Fibroblast of lung (primary cell): ENCODE data around the gene ZKSCAN1. TPM values are rescaled to one million over a fixed set of nuclear protein-coding genes. Genes with fewer than 3 reads are reported as not detected.
"Not testable (repeated sequence)": the region's sequence is repeated elsewhere in the genome, so short reads cannot be mapped to it uniquely, and the experiment has no call there.

Source experiments
- DNase-seq, 2 donors: peaks; one replicate each; pipeline versions ENCODE4 v3.0.0 to v3.0.0-alpha.2; 2010; ENCODE audit warnings: low read depth in 2 of 2
- H2AFZ ChIP-seq: 2 replicates; pipeline ENCODE4 v1.5.1; 2012; ENCODE audit warnings: low read length, control low read depth, inconsistent platforms
- H3K27ac ChIP-seq: 2 replicates; pipeline ENCODE4 v1.5.1; 2011; ENCODE audit warnings: low read length, control low read depth; ENCODE audit not compliant: insufficient read depth
- H3K27me3 ChIP-seq: 2 replicates; pipeline ENCODE4 v1.5.1; 2011; ENCODE audit warnings: mild to moderate bottlenecking, low read length; ENCODE audit not compliant: control insufficient read depth, insufficient read depth
- H3K36me3 ChIP-seq: 2 replicates; pipeline ENCODE4 v1.5.1; 2011; ENCODE audit warnings: low read length; ENCODE audit not compliant: control insufficient read depth, insufficient read depth
- H3K4me1 ChIP-seq: 2 replicates; pipeline ENCODE4 v1.5.1; 2011; ENCODE audit warnings: low read length; ENCODE audit not compliant: control insufficient read depth, insufficient read depth; ENCODE audit errors: extremely low read depth
- H3K4me2 ChIP-seq: 2 replicates; pipeline ENCODE4 v1.5.1; 2011; ENCODE audit warnings: low read length, control low read depth; ENCODE audit not compliant: insufficient read depth; ENCODE audit errors: extremely low read depth
- H3K4me3 ChIP-seq, 4 experiments: fragments of 200-600 bp in 1 of 4; sonication (generic) in 1 of 4; replicated peaks in 1 of 4; 2 replicates each; pipeline ENCODE4 v1.5.1; 2011 to 2016; ENCODE audit warnings: low read length in 4 of 4, low read depth in 3 of 4, mild to moderate bottlenecking in 3 of 4, control low read depth in 2 of 4, inconsistent platforms in 1 of 4, mixed read lengths in 1 of 4; ENCODE audit not compliant: insufficient read depth in 1 of 4; ENCODE audit errors: control extremely low read depth in 1 of 4
- H3K79me2 ChIP-seq: 2 replicates; pipeline ENCODE4 v1.5.1; 2012; ENCODE audit warnings: mild to moderate bottlenecking, low read length, inconsistent platforms; ENCODE audit not compliant: control insufficient read depth, insufficient read depth
- H3K9ac ChIP-seq: 2 replicates; pipeline ENCODE4 v1.5.1; 2011; ENCODE audit warnings: mild to moderate bottlenecking, low read length, control low read depth; ENCODE audit not compliant: insufficient read depth
- H3K9me3 ChIP-seq: 2 replicates; pipeline ENCODE4 v1.5.1; 2012; ENCODE audit warnings: low read depth, low read length; ENCODE audit not compliant: control insufficient read depth, insufficient read depth
- H4K20me1 ChIP-seq: 2 replicates; pipeline ENCODE4 v1.5.1; 2011; ENCODE audit warnings: low read length; ENCODE audit not compliant: control insufficient read depth, insufficient read depth; ENCODE audit errors: extremely low read depth
- EZH2 ChIP-seq: IDR thresholded peaks from 2 replicates; pipeline ENCODE4 v1.5.1; 2012; ENCODE audit warnings: low read length, control low read depth, mild to moderate bottlenecking; ENCODE audit errors: missing control alignments
- polyA plus RNA-seq, 2 donors: library from polyadenylated mRNA; depleted of rRNA in 1 of 2; stranded (reverse) in 1 of 2; unstranded in 1 of 2; fragments of >200 nt; gene quantifications; 2 replicates each; pipeline ENCODE4 v1.2.1, GENCODE V29; 2011 to 2012; ENCODE audit warnings: missing spikeins in 1 of 2
- total RNA-seq: library from RNA; depleted of rRNA; stranded (reverse); fragments of >200 nt; gene quantifications from 2 replicates; pipeline ENCODE4 v1.2.1, GENCODE V29; 2014
- TF ChIP-seq, protein P1 (sequence below), 2 donors: IDR thresholded peaks in 1 of 2; conservative IDR thresholded peaks in 1 of 2; 1 replicate in 1 of 2; 2 replicates in 1 of 2; pipeline ENCODE4 v1.5.1; 2011 to 2012; ENCODE audit warnings: low read length in 2 of 2, control low read depth in 1 of 2, inconsistent platforms in 1 of 2, low read depth in 1 of 2, mild to moderate bottlenecking in 1 of 2

ZKSCAN1 gene
- total and polyA plus RNA-seq, 2 donors (not counting 1 experiment from before 2014, with no cell fraction given): 25.3 to 50.2 TPM

GRCh38 chr7:99975782-99976521, 39.4 kb upstream of the ZKSCAN1 start, which contains the start of gene AZGP1:
Gene AZGP1, minus strand, starts transcription at chr7:99976031. Its CDS starts 11 bp downstream, at chr7:99976020.
- TF ChIP-seq, protein P1, sequence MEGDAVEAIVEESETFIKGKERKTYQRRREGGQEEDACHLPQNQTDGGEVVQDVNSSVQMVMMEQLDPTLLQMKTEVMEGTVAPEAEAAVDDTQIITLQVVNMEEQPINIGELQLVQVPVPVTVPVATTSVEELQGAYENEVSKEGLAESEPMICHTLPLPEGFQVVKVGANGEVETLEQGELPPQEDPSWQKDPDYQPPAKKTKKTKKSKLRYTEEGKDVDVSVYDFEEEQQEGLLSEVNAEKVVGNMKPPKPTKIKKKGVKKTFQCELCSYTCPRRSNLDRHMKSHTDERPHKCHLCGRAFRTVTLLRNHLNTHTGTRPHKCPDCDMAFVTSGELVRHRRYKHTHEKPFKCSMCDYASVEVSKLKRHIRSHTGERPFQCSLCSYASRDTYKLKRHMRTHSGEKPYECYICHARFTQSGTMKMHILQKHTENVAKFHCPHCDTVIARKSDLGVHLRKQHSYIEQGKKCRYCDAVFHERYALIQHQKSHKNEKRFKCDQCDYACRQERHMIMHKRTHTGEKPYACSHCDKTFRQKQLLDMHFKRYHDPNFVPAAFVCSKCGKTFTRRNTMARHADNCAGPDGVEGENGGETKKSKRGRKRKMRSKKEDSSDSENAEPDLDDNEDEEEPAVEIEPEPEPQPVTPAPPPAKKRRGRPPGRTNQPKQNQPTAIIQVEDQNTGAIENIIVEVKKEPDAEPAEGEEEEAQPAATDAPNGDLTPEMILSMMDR (conservative IDR thresholded peaks at IDR 0.05 in 1 of 2, IDR thresholded peaks at IDR 0.05 in 1 of 2; ENCODE audit: low read depth in 1 of 2, low read length in 2 of 2): no peak
- TF ChIP-seq EZH2: no peak
- Histone ChIP-seq H2AFZ (no peak within 1 kb of the TSS), H3K4me1 (no peaks in the 10 kb centered on the region), H3K79me2 (no peaks in the 10 kb centered on the region), H4K20me1 (no peaks in the 10 kb centered on the region), H3K27me3 (no peaks in the 10 kb centered on the region), H3K4me3 (no peak within 1 kb of the TSS), H3K4me2 (no peak within 1 kb of the TSS), H3K27ac (no peak within 1 kb of the TSS), H3K9ac (no peak within 1 kb of the TSS), H3K9me3 (no peaks in the 10 kb centered on the region), H3K36me3 (no peaks in the 10 kb centered on the region)
- DNase-seq: peak in 1 of 2 donors; percentile 4

DNA sequence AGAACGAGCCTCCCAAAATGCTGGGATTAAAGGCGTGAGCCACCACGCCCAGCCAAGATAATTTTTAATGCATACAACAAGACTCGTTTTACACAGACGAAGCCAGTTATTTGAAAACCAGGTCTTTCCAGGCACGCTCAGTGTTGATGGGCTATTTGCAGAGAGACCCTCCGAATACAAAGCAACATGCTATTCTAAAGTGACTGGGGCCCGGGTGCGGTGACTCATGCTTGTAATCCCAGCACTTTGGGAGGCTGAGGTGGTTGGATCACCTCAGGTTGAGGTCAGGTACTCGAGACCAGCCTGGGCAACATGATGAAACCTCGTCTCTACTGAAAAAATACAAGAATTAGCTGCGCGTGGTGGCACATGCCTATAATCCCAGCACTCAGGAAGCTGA, 38.8 kb upstream of the ZKSCAN1 start:
- no peaks in the 10 kb centered on the region for H3K27me3 ChIP-seq
- H3K27ac ChIP-seq: no peak overlapping the region
- no peak overlapping the region for H2AFZ ChIP-seq
- DNase-seq: no peak
- no peak overlapping the region for H3K4me3 ChIP-seq
- H3K9ac ChIP-seq: no peak overlapping the region
- no peak overlapping the region for H3K4me2 ChIP-seq
- no peaks in the 10 kb centered on the region for H3K4me1 ChIP-seq
- no peaks in the 10 kb centered on the region for H4K20me1 ChIP-seq
- H3K36me3 ChIP-seq: no peaks in the 10 kb centered on the region
- no peaks in the 10 kb centered on the region for H3K79me2 ChIP-seq
- TF ChIP-seq, protein P1 (conservative IDR thresholded peaks at IDR 0.05 in 1 of 2, IDR thresholded peaks at IDR 0.05 in 1 of 2; ENCODE audit: low read depth in 1 of 2, low read length in 2 of 2): no peak
- TF ChIP-seq EZH2: no peak
- H3K9me3 ChIP-seq: no peaks in the 10 kb centered on the region

- H3K4me1 ChIP-seq, H3K9me3 ChIP-seq, H4K20me1 ChIP-seq, H3K79me2 ChIP-seq, H3K27me3 ChIP-seq, H3K4me3 ChIP-seq, H3K36me3 ChIP-seq, H2AFZ ChIP-seq, H3K4me2 ChIP-seq, H3K27ac ChIP-seq, H3K9ac ChIP-seq: not testable (repeated sequence)
- DNase-seq: peak in 1 of 2 donors; percentile 11
- TF ChIP-seq, protein P1 (conservative IDR thresholded peaks at IDR 0.05 in 1 of 2, IDR thresholded peaks at IDR 0.05 in 1 of 2; ENCODE audit: low read depth in 1 of 2, low read length in 2 of 2): peak; percentile 46 to 49
Measured at GRCh38 chr7:99979814-99980225, 35.6 kb upstream of the ZKSCAN1 start.

- H3K27ac ChIP-seq, H3K4me3 ChIP-seq, H3K79me2 ChIP-seq, H3K4me1 ChIP-seq, H3K9me3 ChIP-seq, DNase-seq, H3K27me3 ChIP-seq, H2AFZ ChIP-seq, H4K20me1 ChIP-seq, H3K9ac ChIP-seq, H3K4me2 ChIP-seq, H3K36me3 ChIP-seq: not testable (repeated sequence)
Measured at GRCh38 chr7:99980448-99980872, 34.9 kb upstream of the ZKSCAN1 start.
